GM10266 (cell line): ENCODE data around the gene KCNG2.

Source experiments
- DNase-seq: peaks from one replicate; pipeline ENCODE4 v3.0.0; 2012; ENCODE audit errors: extremely low spot score
- TF ChIP-seq, protein P1 (sequence below): IDR thresholded peaks from 2 replicates; pipeline ENCODE4 v1.5.1; 2012; ENCODE audit warnings: mild to moderate bottlenecking, low read depth; ENCODE audit not compliant: control insufficient read depth, insufficient read depth; ENCODE audit errors: missing control alignments

The KCNG2 gene

DNA sequence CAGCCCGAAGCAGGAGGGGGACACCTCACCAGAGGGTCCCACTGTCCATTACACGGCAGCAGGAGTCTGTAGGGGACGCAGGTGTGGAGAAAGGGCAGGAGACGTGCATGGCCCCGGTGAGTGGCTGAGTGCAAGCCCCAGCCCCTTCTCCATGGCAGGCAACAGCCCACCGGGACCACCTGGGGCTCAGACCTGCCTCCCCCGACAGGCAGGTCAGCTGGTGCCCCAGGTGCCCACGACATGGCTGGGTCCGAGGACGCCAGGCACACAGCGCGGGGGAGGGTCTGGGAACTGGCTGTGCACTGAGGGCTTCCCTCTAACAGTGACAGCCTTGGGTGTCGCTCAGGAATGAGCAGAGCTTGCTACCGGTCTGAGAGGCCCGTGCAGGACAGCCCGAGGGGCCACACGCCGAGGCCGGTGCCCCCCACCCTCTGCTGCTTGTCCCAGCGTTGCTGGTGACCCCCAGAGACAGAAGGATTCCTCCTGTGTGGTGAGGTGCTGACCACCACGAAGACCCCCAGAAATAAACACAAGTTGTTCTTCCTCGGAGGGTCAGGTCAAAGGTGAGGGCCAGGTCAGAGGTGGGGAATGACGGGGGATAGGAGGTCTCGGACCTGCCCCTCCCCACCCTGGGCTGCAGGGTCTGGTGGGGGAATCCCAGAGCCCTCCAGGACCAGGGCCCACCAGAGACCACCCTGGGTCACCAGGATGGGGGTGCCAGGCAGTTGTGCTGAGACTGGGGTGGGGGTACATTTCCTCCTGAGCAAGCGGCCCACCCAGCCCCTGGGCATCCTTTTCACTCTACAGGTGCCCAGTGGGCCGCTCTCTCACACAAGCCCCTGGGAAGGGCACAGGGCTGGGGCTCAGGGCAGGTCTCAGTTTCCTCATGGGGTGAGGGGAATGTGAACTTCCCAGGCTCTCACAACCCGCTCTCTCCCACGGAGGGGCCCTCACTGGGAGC, 103.2 kb downstream of the KCNG2 start:
- DNase-seq: no peak
- TF ChIP-seq, protein P1, sequence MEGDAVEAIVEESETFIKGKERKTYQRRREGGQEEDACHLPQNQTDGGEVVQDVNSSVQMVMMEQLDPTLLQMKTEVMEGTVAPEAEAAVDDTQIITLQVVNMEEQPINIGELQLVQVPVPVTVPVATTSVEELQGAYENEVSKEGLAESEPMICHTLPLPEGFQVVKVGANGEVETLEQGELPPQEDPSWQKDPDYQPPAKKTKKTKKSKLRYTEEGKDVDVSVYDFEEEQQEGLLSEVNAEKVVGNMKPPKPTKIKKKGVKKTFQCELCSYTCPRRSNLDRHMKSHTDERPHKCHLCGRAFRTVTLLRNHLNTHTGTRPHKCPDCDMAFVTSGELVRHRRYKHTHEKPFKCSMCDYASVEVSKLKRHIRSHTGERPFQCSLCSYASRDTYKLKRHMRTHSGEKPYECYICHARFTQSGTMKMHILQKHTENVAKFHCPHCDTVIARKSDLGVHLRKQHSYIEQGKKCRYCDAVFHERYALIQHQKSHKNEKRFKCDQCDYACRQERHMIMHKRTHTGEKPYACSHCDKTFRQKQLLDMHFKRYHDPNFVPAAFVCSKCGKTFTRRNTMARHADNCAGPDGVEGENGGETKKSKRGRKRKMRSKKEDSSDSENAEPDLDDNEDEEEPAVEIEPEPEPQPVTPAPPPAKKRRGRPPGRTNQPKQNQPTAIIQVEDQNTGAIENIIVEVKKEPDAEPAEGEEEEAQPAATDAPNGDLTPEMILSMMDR: no peak

DNA sequence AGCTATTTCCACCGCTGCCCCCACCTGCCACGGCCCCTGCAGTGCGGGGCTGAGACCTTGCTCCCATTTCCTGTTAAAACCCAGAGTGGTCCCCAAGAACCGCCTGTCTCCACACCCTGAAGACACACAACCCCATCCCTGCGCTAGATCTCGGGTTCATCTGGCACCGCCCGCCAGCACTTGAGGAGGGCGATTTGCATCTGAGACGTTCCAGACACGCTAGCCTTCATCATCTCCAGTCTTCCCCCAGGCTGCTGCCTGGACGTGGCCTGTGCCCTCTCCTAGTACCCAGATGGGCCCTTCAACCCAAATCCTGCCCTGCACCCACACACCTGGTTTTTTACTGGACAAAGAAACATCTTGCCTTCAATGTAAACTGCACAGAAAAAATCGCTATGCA, 103.9 kb downstream of the KCNG2 start:
- TF ChIP-seq, protein P1: no peak
- DNase-seq: no peak

DNA sequence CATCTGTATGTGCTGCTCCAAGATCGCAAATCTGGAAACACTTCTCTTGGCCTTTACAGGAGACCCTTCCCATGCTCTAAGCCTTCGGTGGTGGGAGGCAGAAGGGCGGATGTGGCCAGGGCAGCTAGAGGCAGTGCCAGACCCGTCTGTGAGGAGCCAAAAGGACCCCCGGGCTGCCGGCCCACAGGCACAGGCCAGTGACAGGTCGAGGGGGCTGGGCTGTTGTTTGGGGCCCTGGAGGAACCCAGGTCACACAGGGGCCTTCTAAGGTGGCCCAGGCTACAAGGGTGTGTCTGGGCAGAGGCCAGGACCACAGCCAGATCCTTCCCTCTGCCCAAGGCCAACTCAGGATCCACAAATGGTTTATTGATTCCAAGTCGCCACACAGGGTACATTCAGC, 104.3 kb downstream of the KCNG2 start:
- TF ChIP-seq, protein P1: no peak

DNA sequence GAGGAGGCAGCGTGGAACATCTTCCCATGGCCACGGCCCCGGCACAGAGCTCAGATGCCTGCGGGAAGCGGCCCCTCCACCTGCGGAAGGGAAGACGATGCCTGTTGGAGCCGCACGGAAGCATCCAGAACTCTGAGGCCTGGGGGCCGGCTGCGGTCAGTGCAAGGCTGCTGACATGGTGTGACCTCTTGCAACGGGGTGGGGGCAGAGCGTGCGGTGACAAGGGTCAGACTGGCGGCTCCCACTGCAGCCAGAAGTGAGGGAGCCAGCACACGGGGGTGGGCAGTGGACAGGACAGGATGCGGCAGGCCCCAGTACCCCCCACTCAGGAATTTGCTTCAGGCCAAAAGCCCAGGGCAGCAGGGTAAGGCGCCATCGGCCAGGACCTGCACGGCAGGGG, 104.9 kb downstream of the KCNG2 start:
- no peak for DNase-seq
- TF ChIP-seq, protein P1: no peak

More for the DNA sequence above, 104.3 kb downstream of the KCNG2 start:
- no peak for DNase-seq

DNA sequence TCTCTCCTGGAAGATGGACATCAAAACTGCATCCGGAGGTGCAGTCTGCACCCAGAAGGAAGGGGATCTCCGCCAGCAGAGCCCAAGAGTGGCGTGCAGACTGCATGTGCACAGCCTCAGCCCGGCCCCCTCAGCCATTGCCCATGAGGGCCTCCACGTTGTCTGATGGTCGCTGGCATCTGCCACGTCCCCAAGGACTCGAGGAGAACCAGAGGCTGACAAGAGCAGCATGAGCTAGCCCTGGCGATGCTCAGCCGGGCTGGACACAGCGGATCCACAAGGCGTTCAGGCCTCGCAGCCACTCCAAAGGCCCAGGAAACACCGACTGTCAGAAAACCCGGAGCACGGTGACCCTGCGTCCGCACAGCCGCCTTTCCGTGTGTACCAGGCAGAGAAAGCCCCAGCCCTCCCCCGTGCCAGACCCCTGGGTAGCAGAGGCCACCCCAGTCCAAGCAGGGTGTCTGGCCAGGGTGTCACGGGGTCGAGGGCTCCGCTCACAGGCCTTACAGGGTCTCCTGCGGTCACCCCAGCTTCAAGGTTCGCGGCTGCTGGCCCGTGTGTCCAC, 105.4 kb downstream of the KCNG2 start:
- no peak for DNase-seq
- TF ChIP-seq, protein P1: no peak

DNA sequence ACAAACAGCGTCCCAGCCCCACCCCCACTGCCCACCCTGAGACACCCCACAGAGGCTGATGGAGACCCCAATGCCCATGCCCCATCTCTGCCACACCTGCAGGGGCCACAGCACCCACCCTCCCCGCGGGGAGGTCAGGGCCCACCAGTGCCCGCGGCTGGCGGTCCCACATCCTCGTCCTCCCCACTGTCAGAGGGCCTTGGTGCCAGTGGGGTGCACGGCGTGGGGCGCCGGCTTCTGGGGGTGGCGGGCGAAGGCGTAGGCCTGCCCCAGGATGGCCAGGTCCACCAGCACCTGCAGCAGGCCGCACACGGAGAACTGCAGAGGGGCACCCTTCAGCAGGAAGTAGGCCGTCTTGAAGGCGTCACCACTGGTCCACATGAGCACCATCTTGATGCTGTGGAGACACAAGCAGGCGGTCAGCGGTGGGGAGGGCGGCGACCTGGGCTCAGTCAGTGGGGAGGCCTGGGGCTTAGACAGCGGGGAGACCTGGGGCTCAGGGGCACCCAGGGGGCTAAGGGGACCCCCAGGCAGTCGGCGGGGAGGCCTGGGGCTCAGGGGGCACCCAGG, 106.1 kb downstream of the KCNG2 start:
- TF ChIP-seq, protein P1: no peak
- no peak for DNase-seq

DNA sequence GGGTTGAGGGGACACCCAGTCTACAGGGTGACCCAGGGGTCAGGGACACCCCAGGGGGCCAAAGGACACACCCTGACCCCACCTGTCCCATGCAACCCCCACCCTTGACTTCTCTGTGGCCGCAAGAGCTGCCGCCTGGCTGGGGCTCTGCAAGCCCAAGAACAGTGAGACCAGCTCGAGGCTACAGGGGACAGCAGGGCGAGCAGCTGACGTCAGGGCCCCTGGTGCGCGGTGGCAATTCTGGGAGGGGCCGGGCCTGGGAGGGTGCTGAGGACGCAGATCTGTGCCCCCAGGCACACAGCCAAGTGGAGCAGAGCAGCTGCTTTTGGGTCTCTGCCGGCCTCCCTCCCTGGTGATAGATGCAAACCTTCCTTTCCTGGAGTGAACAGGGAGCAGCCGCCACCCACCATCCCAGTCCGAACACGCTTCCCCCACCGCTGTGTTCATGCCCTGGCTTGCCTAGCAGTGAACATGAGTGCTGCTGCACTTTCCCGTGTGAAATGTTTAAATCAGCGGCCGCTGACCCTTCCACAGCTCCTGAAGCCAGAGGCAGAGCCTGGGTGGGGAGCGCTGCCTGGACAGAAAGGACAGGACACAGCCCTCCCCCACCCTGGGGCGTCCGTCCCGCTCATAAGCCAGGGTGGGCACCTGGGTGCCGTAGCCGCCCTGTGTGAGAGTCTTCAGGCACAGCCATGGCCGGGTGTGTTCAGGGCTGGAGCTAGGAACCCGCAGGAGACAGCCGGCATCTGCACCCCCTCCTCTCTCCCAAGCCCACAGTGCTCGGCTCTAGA, 106.8 kb downstream of the KCNG2 start:
- TF ChIP-seq, protein P1: no peak
- no peak for DNase-seq
